ENCODE data around the gene CD8A. TPM values are rescaled to one million over a fixed set of nuclear protein-coding genes. Genes with fewer than 3 reads are reported as not detected.
"Not testable (repeated sequence)": the region's sequence is repeated elsewhere in the genome, so short reads cannot be mapped to it uniquely, and the experiment has no call there.

The CD8A gene
- polyA plus RNA-seq: 1 to 10 TPM in 2 of 3 donors, under 1 TPM in 1; 0.62 to 4.1 (median 1.7) TPM

- no peak within 1 kb of the TSS for H3K27ac ChIP-seq (ENCODE audit: low read depth, low read length)
- 3 to 6% (median 3%) methylated on average over 54 to 57 of the region's 57 CpGs for WGBS, 3 donors
These were observed at the start of gene CD8A for GRCh38 chr2:86790676-86791572. Gene CD8A, minus strand, starts transcription at chr2:86790913. Its CDS starts 88 bp downstream, at chr2:86790825.

- 70 to 86% (median 81%) methylated on average over 8 of the region's 11 CpGs for WGBS, 3 donors
- not testable (repeated sequence) for H3K27ac ChIP-seq (ENCODE audit: low read depth, low read length)
These were observed 49.3 kb upstream of the CD8A start for GRCh38 chr2:86839871-86840548.

GRCh38 chr2:86839455-86839854 is 48.7 kb upstream of the CD8A start:
- 89 to 98% (median 95%) methylated on average over 7 of the region's 7 CpGs for WGBS, 3 donors
- H3K27ac ChIP-seq (ENCODE audit: low read depth, low read length): not testable (repeated sequence)

GRCh38 chr2:86837714-86838113 is 47.0 kb upstream of the CD8A start:
- not testable (repeated sequence) for H3K27ac ChIP-seq (ENCODE audit: low read depth, low read length)
- 53 to 60% (median 53%) methylated on average over 5 to 6 of the region's 7 CpGs for WGBS, 3 donors

GRCh38 chr2:86836915-86837695 is 46.4 kb upstream of the CD8A start:
- 27 to 61% (median 31%) methylated on average over 13 to 16 of the region's 19 CpGs for WGBS, 3 donors
- not testable (repeated sequence) for H3K27ac ChIP-seq (ENCODE audit: low read depth, low read length)

GRCh38 chr2:86835548-86835889 is 44.8 kb upstream of the CD8A start:
- not testable (repeated sequence) for H3K27ac ChIP-seq (ENCODE audit: low read depth, low read length)
- WGBS, 3 donors: 68 to 75% methylated on average over 3 to 4 of the region's 4 CpGs; no CpG with 5 or more reads in 1 of the 3 donors

GRCh38 chr2:86833315-86833714 is 42.6 kb upstream of the CD8A start:
- WGBS, 3 donors: 81 to 90% (median 82%) methylated on average over 5 to 9 of the region's 10 CpGs
- no peak overlapping the region for H3K27ac ChIP-seq (ENCODE audit: low read depth, low read length)

GRCh38 chr2:86832334-86833096 is 41.8 kb upstream of the CD8A start:
- WGBS, 3 donors: 78 to 84% (median 83%) methylated on average over 7 of the region's 7 CpGs
- no peak overlapping the region for H3K27ac ChIP-seq (ENCODE audit: low read depth, low read length)

- no peak overlapping the region for H3K27ac ChIP-seq (ENCODE audit: low read depth, low read length)
- 43 to 64% (median 57%) methylated on average over 2 of the region's 2 CpGs for WGBS, 3 donors
These were observed 40.8 kb upstream of the CD8A start for GRCh38 chr2:86831537-86831936.

GRCh38 chr2:86826951-86827350 is 36.2 kb upstream of the CD8A start:
- H3K27ac ChIP-seq (ENCODE audit: low read depth, low read length): no peak overlapping the region
- 76 to 91% (median 90%) methylated on average over 4 of the region's 4 CpGs for WGBS, 3 donors

GRCh38 chr2:86825693-86826381 is 35.1 kb upstream of the CD8A start:
- no peak overlapping the region for H3K27ac ChIP-seq (ENCODE audit: low read depth, low read length)
- WGBS, 3 donors: 50 to 75% (median 74%) methylated on average over 16 of the region's 16 CpGs

GRCh38 chr2:86825036-86825692 is 34.5 kb upstream of the CD8A start:
- no peak overlapping the region for H3K27ac ChIP-seq (ENCODE audit: low read depth, low read length)
- 82 to 90% (median 87%) methylated on average over 11 of the region's 11 CpGs for WGBS, 3 donors

GRCh38 chr2:86822668-86823345 is 32.1 kb upstream of the CD8A start:
- WGBS, 3 donors: 73 to 95% (median 91%) methylated on average over 3 of the region's 3 CpGs

GRCh38 chr2:86821842-86822241 is 31.1 kb upstream of the CD8A start:
- WGBS, 3 donors: 89 to 94% (median 91%) methylated on average over 6 of the region's 6 CpGs
- H3K27ac ChIP-seq (ENCODE audit: low read depth, low read length): no peak overlapping the region

More at GRCh38 chr2:86822668-86823345, 32.1 kb upstream of the CD8A start:
- H3K27ac ChIP-seq (ENCODE audit: low read depth, low read length): no peak overlapping the region

GRCh38 chr2:86821306-86821705 is 30.6 kb upstream of the CD8A start:
- 88 to 93% (median 91%) methylated on average over 13 of the region's 13 CpGs for WGBS, 3 donors
- no peak overlapping the region for H3K27ac ChIP-seq (ENCODE audit: low read depth, low read length)

- WGBS, 3 donors: 87 to 91% (median 87%) methylated on average over 2 of the region's 2 CpGs
- H3K27ac ChIP-seq (ENCODE audit: low read depth, low read length): no peak overlapping the region
These were observed 28.2 kb upstream of the CD8A start for GRCh38 chr2:86818957-86819356.

Data from adipose tissue (tissue), 3 donors.